ENCODE data around the gene SVIL.

GRCh38 chr10:29428486-29428885 lies 206.3 kb downstream of the SVIL start:
- TF ChIP-seq TCF7 (IDR thresholded peaks at IDR 0.05; ENCODE audit: low read depth) (no peak), ZNF790 (CRISPR knock-in tag; IDR thresholded peaks at IDR 0.05; ENCODE audit: borderline replicate concordance) (no peak), EZH2 (conservative IDR thresholded peaks at IDR 0.05; ENCODE audit: low read depth, low read length) (no peak), USF2 (IDR thresholded peaks at IDR 0.05; ENCODE audit: low read depth, low read length) (no peak), USF2 (CRISPR knock-in tag; IDR thresholded peaks at IDR 0.05; ENCODE audit: borderline replicate concordance) (no peak), RFX3 (CRISPR knock-in tag; IDR thresholded peaks at IDR 0.05) (no peak)
